CD4-positive, alpha-beta T cell treated with Interleukin-6 at 100 ng/mL for 8 hours (primary cell): ENCODE data around the gene ZG16.
A peak's percentile ranks its signal among the peaks of the same experiment; 100 is the strongest.

Experiments
- DNase-seq: peaks from one replicate; pipeline ENCODE4 v3.0.0-alpha.2; 2020; ENCODE audit warnings: mixed read lengths, low spot score

The ZG16 gene

DNA sequence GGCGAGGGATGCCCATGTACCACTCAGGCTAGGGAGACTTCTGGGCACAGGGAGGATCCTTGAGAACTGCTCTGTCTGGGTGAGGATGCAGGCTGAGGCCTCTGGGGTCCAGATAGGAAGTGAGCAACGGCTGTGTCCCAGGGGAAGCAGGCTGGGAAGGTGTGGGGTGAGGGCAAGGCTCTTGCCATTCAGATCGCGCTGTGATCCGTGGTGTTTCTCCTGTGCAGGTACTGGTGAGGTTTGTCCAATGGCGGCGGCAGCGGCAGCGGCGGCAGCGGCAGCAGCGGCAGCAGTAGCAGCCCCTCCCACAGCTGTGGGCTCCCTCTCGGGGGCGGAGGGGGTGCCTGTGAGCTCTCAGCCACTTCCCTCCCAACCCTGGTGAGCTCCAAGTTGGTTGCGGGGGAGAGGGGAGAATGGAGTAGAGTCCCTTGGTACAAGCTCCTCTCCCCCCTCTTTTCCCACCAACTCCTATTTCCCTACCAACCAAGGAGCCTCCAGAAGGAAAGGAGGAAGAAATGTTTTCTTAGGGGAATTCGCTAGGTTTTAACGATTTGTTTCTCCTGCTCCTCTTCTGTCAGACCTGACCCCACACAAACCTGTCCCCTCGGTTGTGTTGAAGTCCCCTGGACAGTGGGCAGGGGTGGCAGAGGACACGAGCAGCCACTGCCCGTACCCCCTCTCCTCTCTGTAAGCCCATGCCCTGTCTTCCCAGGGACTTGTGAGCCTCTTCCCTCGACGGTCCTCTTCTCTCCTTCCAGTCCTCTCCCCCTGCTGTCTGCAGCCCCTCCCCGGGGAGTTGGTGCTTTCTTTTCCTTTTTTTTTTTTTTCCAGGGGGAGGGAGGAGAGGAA lies 32.0 kb downstream of the ZG16 start:
- no peak for DNase-seq

- DNase-seq: no peak
Observed at GRCh38 chr16:29810699-29811169, 32.7 kb downstream of the ZG16 start.

- DNase-seq: peak; percentile 62
Observed at GRCh38 chr16:29811170-29811895, 33.3 kb downstream of the ZG16 start.

GRCh38 chr16:29811896-29812665 lies 34.0 kb downstream of the ZG16 start, which contains the start of gene PRRT2:
TSS of gene PRRT2 (plus strand) at chr16:29812193. CDS start at chr16:29813055, 862 bp downstream.
- DNase-seq: peak; percentile 44

- DNase-seq: no peak
Observed at GRCh38 chr16:29812754-29813643, 34.9 kb downstream of the ZG16 start.

- DNase-seq: no peak
Observed at GRCh38 chr16:29813644-29814562, 35.8 kb downstream of the ZG16 start.

GRCh38 chr16:29814592-29814991 lies 36.5 kb downstream of the ZG16 start:
- no peak for DNase-seq

GRCh38 chr16:29815032-29815721 lies 37.1 kb downstream of the ZG16 start:
- DNase-seq: no peak

DNA sequence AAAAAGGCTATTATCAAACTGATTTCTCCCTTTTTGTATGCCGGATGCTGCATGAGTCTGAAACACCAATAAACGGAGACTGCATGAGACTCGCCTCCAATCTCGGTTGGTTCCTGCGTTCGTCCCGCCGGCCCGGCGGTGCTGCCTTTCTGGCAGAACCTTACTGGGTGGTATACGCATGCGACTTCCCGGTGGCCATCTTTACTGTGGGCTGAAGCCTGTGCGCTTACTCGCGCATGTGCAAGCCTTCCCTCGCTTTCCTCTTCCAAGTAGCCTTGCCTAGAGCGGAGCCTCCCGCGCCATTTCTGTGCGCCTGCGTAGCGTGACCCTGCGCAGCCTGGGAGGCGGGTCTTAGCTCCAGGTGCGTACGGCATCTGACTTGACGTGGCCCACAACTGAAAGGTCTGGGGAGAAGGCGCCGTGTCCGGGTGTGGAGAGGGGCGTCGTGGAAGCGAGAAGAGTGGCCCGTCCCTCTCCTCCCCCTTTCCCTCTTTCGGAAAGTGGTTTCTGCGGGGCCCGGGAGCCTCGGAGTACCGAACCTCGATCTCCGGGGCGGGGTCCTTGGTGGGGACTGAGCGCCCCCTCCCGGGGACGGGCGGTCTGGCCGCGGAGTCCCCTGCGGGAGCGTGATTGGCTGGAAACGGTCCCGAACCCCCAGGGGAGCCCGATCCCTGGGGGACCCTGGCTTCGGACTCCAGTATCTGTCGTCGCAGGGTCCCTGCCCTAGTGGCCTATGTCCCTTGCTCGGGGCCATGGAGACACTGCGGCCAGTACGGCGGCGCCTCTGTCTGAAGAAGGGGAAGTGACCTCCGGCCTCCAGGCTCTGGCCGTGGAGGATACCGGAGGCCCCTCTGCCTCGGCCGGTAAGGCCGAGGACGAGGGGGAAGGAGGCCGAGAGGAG lies 38.0 kb downstream of the ZG16 start, which contains the start of gene PAGR1:
TSS of gene PAGR1 (plus strand) at position 360 of the 901 bp plus-strand sequence. CDS start at position 734, 374 bp downstream.
- peak; percentile 99 for DNase-seq

- DNase-seq: peak; percentile 50
Observed at GRCh38 chr16:29816694-29817441, 38.8 kb downstream of the ZG16 start.

- DNase-seq: no peak
Observed at GRCh38 chr16:29818082-29818481, 40.0 kb downstream of the ZG16 start.

DNA sequence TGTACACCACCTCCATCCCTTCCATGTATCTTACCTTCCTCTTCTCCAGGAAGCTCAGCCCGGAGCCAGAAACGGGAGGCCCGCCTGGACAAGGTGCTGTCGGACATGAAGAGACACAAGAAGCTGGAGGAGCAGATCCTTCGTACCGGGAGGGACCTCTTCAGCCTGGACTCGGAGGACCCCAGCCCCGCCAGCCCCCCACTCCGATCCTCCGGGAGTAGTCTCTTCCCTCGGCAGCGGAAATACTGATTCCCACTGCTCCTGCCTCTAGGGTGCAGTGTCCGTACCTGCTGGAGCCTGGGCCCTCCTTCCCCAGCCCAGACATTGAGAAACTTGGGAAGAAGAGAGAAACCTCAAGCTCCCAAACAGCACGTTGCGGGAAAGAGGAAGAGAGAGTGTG lies 41.5 kb downstream of the ZG16 start:
- DNase-seq: no peak

DNA sequence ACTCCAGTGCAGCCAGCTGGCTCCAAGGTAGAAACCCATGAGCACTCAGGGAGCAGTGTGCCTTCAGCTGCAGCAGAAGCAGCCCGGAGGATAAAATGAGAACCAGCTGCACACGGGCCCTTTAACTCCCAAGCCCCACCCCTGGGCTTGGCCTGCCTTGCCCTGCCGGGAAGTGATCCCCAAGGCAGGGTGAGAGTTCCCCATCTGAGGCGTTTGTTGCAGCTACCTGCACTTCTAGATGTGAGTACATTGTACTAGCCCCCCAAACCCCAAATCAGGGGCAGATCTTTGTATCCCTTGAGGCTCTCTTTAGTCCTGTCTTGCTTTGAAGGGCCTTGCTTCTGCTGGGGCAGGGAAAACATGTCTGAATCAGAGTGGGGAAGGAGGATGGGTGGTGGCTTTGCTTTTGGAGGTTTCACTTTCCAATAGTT lies 42.2 kb downstream of the ZG16 start, which contains the start of gene MVP:
TSS of gene MVP (plus strand) at position 192 of the 431 bp plus-strand sequence. CDS start 10,088 bp downstream, outside the sequence.
- DNase-seq: peak; percentile 61

DNA sequence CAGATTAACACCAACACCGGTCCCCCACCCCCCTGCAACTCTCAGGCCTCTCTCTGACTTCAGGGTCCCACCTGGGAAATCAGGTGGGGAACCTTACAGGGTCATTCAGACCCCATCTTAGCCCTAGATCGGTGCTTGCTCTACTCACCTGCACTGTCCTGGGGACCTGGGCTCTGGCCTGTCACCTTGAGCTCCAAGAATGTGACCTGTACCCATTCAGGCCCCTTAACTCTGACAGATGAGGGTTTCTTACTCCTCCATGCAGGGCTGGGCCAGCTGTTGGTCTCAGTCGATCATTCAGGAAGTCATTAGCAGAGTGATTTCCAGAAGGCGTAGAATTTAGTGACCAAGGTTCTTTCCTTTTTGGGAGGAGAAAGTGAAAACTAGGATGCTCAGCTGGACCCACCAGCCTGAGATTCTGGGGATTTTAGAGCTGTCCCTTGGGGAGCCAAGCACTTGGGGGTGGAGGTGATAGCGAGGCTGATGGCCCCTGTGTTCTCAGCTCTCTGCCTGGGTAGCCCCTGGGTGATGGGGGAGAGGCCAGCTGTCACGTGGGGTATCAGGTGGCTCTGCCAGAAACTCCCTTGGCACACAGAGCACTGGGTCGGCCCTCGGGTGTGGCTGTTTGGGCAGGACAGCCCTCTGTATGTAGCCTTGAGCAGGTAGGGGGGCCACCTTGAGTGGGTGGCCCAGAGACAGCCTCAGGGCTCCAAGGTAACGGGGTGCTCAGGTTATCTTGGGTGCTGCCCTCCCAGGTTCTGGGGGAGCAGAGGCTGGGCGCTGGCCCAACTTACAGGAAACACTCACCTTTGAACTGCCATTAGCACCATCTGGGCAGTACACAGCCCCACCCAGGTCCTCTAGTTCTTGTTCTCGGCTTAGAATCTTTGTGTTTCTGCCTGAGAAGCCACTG lies 42.9 kb downstream of the ZG16 start:
- peak; percentile 54 for DNase-seq

GRCh38 chr16:29821643-29822115 lies 43.6 kb downstream of the ZG16 start:
- DNase-seq: no peak

DNA sequence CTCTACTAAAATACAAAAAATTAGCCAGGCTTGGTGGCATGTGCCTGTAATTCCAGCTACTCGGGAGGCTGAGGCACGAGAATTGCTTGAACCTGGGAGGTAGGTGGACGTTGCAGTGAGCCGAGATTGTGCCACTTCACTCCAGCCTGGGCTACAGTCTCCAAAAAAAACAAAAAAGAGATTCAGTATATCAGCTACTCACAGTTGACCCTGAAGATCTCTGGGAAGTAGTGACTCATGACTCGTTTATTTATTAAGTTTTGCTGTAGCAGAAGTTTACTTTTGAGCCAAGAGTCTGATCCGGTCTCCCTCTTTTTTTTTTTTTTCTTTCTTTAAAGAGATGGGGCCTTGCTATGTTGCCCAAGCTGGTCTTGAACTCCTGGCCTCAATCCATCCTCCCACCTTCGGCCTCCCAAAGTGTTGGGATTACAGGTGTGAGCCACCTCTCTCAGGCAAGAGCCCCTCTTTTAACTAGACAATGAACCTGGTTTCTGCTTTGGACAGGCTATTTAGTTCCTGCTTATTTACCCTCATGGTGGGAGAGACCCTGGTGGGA lies 46.6 kb downstream of the ZG16 start:
- no peak for DNase-seq
